Measurements from ENCODE around the gene PRKN.

Gene PRKN

DNA sequence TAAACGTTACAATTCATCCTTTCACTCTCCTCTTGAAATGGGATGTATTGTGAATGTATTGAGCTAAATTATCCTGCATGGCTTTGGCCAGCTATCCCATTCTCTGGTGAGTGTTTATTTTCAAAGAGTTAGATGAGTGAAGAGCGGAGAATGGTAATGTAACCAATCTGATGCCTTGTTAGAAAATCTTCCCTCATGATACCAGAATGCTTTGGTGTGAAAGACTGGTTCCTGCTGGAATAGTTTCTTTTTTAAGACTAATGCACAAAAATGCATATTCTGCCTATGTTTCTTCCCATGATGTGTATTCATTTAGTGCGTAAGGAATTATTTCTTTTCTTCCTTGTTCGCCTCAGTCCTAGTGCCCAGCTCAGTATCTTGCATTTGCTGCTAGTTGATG lies 506.7 kb downstream of the PRKN start:
- no peak for DNase-seq

DNA sequence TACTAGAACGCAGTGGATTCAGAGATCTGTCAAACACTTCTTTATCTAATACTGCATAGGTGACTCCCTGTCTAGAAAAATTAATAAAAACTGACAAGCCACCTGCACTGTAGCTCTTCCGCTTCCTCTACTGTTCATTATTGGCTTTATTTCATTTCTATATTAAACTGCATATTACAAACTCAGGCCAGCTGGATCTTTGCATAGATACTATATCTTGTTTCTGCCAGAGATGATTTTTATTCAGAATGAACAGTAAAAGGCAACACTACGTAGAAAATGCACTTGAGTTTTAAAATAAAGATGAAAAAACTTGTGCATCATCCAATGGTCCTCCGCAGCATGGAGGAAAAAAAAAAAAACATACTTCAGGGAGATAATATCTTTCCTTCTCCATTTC lies 508.3 kb downstream of the PRKN start:
- DNase-seq, result no peak

DNA sequence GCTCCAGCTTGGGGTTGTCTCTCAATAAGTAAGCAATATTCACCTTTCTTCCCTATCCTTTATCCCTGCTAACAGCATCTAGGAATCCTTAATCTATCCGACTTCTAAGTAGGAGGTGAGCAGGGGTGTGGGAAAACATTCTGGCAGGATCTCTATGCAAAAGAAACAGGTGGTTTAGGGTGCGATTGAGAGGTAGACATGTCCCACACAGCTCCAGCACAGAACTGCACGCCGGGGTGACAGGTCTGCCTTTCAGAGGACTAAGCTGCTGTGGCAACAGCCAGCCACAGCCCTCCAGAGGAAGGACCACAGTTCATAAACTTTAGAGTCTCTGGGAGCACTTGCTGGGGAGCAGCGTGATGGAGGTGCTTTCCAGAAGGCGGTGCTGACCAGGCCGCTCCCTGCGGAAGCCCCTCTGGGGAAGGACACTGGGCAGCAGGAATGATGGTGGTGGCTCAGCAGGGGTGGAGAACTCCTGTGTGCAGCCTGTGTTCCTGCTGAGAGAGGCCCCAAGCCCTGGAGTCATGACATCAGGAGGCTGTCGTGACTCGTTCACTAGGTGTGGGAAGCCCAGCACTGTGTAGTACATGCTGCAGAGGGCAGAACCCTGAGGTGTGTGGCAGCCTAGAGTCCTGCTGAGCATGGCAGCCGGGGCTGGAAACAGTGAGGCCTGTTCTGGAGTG lies 509.6 kb downstream of the PRKN start:
- DNase-seq, result no peak

DNA sequence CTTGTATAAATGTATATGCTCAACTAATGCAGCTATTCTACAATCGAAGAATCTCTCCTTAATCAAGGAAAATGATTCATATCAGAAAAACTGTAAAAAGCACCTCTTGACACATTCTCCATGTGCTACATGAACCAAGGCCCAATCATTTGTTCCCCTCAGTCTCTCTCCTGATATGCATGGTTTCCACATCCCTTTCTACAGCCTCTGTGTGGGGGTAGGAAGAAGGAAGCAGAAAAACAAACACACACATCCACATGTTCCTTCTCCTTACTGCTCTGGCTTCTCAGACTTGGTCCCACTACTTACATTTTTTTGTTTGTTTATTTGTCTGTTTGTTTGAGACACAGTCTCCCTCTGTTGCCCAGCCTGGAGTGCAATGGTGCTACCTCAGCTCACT lies 510.5 kb downstream of the PRKN start:
- DNase-seq, result no peak

DNA sequence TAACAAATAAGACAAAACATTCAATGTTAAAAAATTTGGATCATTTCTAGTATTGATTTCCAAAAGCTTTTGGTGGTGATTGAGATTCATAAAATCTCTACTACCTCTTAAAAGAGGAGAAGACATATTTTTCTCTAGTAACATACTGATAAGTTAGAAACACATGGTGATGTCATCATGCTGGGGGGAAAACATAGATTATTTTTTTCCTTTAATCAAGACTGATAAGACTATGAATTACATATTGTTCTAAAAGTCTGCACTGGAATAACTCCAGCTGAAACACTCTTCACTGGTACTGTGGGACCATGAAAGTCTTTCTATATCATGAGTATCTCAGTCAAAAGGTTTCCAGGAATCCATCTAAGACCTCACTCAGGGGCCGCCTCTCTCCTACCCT lies 515.8 kb downstream of the PRKN start:
- DNase-seq, result no peak

DNA sequence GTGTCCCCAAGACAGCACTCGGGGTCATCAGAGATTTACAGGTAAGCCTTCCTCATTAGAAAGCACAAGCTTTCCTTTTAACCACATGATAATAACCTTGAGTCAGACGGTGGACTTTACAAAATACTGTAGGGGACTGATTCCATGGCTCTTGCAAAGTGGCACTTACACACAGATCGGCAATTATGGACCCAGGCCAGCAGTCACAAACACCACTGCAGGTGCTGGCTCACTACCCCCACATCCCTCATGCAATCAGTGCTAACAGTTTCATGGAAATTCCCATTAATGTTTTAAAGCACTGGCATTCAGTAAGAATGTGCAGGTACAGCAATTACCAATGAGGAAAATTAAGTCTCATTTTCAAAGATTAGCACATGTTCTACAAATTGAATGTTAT lies 516.5 kb downstream of the PRKN start:
- DNase-seq, result no peak

DNA sequence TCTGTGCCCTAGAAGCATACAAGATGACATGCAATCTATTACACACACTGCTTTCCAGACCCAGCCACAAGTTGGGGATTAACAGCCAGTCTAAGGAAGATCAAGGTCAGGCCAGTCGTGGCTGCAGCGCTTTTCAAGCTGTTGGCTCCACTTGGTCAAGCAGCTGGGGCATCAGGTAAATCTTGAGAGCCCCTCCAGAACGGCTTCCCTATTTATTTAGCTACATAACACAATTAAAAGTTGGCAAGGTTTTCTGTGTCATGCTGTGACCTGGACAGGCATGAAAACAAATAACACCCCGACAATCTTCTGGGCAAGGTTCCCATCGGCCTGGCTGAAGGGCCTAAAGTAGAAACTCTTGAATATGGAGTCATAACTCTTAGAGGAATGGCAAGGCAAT lies 524.3 kb downstream of the PRKN start:
- no peak for DNase-seq

DNA sequence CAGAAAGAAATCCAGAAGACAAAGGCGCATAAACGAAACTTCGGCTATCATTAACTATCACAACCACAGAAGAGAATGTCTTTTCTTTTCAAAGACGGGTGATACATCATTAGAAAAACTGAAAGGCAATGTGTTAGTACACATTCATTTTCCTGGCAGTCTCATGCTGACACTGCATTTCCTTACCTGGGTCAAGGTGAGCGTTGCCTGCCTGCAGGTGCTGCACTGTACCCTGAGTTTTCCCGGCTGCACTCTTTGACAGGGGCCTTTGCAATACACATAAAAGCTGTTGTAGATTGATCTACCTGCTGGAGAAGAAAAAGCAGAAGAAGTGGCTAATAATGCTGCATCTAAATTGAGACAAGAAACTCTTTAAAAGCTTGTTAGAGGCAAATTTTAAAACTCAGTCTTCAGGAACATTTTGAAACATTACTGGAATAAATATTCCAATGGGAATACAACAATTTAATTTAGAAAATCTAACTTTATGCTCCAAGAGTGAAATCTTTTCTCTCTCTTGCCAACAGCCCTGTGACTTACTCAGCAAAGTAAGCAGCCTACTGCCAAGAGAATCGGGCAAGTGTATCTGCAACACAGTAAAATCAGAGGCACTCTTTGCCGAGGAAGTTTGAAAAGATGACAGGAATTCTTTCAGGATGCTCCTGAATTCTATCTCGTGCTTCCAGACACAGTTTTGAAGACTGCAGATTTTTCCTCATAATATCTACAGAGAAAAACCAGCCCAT lies 526.4 kb downstream of the PRKN start:
- no peak for DNase-seq

DNA sequence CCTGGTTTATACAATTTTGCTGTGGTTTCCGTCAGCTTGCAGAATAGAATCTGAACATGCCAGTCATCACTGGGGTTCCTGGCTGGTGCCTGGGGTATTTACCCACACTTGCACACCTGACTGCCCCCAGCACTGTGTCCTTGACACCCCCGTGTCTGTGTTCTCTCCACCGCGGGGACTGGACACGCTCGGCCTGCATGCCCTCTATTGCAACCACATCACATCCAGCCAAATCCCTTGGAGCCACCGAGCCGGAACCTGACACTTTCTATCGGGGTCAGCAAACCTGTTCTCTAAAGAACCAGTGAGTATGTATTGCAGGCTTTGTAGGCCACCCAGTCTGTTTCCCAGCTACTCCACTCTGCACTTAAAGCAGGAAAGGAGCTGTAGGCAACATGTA lies 527.5 kb downstream of the PRKN start:
- DNase-seq, result no peak

DNA sequence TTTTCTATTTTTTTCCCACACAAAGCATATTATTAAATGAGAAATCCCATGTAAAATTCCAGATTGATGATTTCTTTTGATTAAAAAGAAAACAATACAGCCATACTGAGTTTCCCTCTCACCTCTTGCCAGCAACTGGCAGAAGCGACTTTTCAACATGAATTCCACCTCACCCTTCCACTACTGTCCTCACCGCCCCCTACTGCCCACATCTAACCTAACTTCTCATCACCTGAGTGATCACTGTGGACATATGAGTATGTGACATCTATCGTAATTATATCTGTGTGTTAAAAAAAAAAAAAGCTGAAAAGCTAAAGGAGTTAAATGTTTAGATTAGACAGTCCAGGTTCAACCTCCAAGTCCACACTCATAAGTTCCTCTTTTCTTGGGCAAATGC lies 528.6 kb downstream of the PRKN start:
- DNase-seq, result no peak

DNA sequence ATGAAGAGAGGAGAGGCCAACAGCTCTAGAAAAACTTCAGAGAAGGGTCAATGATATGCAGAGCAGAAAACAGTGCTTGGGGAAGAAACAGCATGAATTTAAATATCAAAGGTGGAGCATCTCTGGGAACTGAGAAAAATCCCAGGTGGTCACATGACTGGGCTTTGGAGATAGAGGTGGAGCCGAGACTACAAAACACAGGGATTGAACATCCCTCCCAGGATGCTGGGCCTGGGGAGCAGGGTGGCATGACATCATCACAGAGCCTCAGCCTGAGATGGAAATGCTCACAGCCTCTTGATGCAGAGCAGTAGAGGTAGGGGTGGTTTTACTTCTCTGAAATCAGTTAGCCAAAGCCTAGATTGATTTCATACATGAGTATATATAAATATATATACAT lies 529.5 kb downstream of the PRKN start:
- DNase-seq, result no peak

DNA sequence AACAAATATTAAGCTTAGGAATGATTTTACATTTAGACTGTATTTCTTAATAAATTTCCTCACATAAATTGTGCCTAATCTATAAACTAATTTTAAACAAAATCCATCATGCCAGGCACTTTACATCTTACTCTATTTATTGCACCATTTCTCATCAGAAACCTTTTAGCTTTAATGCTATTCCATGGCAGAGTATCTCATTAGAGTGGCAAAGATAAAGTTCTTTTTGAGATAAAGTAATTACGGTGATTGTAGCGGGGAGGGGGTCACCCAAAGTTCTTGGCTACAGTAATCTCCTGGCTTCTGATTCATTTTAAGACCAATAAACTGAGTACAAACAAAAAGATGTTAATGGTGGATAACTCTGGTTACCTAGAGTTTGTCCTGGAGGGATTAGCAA lies 532.1 kb downstream of the PRKN start:
- no peak for DNase-seq

DNA sequence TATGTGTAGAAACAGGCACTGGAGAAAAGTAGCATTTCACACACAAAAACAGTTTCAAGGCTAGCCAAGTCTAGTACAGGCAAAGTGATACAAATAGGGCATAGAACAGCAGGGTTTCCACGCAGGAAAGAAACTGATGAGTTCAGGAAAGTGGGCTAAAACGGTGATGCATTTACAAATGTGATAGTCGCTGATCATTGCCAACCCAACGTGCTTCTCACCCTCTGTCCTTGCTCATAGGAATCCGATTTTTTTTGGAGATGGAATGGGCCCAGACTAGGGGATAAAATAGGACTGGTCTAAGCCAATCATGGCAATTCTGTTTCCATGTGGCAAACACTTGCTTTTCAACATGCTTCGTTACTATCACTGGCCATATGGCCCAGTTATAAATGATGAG lies 536.6 kb downstream of the PRKN start:
- no peak for DNase-seq

DNA sequence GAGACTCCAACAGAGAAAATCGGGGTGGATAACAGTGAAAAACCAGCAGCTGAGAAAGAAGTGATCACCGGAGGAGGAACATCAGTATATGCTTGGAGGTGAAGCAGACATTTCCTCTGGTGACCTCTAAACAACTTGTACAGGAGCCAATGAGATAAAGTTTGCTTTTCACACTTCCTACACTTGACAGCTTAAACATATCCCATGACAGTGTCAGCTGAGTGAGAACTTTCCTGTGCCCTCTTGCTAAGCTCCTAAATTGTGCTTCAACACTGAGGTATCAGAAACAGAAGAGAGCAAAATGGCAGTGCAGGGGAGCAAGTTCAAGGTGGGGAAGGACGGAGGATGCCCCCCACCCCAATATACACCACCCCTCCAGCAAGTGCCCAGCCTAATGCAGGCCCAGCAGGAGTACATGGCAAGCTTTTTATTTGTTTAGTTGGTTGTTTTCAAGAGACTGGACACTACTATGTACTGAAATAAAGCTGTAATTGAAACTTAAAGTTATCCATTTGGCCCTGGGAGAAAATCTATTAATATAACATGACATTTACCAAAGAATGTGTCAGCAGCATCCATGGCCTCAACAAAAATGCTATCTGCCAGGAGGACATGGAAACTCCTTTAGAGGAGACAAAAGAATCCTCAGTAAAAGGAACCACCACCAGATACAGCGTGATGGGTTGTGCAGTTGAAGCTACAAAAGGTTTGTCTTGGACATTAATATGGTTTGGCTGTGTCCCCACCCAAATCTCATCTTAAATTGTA lies 540.2 kb downstream of the PRKN start:
- DNase-seq, result no peak

DNA sequence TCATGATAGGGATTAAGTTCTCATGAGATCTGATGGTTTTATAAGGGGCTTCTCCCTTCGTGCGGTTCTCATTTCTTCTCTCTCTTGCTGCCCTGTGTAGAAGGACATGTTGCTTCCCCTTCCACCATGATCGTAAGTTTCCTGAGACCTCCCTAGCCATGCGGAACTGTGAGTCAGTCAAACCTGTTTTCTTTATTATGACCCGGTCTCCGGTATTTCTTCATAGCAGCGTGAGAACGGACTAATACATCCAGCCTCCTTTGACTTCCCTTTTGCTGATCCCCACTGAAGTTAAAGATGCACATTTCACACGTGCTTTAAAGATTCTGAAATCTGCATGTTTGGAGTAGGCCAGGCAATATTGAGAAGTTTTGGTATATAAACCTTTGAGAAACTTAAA lies 543.1 kb downstream of the PRKN start:
- no peak for DNase-seq

DNA sequence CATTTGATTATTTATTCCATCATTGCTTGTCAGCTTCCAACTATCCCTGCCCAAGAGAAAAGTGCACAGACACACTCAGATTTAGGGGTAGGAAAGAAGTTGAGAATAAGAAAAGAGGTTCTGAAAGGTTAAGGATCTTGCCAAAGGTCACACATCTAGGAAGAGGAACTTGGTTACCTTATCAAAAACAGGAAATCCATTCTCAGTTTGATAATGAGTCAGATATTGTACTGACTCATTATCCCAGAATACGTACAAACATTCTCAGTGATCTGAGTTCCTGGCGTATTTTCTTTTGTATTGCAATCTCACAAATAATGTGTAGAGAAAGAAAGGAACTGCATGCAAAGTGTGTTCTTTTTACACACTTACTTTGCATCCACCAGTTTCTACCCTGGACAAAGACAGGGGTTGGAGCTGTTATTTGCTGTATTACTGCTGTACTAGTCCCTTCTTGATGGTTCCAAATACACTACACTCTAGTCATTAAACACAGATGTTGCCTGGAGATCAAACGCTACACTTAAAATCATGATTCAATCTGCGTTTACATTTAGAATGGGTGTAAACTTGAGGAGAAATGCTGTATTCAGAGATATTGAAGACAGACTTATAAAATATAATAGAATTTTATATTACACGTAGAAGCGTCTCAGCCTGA lies 545.7 kb downstream of the PRKN start:
- no peak for DNase-seq

DNA sequence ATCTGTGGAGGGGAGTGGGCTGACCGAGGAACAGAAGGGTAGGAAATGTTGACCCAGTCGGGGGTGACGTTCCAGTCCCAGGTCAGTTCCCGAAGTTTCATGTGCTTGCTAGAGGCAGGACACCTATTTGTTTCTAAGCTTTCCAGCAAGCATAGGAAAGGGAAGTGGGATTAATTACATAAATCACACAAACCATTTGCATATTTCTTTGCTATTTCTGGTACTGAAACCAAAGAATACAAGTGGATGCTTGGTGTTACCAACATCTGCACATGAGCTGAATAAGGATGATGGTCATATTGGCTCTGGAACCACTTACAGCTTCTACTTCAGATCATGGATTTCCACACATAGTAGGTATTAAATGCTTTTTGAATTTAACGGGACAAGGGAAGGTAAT lies 546.5 kb downstream of the PRKN start:
- DNase-seq, result no peak

DNA sequence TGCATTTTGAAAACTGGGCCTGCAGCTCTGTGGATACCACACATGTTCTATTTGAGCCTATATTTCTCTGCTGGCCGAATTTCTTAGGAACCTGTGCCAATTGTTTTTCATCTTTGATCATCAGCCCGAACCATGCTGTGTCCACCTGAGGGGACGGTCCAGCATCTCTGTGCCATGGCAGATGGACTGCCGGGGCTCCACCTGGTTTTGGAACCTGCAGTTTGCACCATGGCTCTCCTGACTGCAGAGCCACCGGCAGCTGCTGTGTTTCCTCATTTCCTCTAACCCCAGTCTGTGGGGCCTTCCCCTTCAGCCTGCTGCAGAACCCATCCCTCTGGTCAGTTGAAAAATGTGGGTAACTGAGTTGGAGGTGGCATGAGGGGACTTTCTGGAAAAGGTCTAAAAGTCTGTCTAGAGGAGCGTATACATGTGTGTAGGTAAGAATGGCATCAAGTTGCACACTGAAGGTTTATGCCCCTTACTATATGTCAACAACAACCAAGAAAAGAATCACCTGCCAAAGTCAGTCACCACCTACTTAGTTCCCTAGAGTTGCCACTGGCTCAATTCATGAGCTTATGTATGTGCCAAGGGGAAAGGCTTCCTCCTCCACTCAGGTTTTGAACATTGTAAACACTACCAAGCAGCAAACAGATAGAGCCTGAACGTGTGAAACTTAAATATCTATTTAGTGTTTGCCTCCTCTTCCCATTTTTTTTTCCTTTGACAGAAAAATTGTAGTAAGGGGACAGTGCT lies 548.2 kb downstream of the PRKN start:
- no peak for DNase-seq

DNA sequence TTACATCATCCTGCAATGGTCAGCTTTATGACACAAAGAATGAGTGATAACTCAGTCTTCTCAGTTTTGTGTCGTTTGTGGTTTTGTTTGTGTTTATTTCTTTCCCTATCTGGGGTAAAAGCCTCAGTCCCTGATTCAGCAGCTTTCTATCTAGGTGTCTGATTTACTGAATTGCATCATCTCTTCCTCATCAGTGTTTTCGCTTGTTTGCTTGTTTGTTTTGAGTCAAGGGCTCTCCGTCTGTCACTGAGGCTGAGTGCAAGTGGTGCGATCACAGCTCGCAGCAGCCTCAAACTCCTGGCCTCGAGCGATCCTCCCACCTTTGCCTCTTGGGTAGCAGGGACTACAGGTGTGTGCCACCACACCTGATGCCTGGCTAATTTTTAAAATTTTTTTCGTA lies 548.9 kb downstream of the PRKN start:
- no peak for DNase-seq

DNA sequence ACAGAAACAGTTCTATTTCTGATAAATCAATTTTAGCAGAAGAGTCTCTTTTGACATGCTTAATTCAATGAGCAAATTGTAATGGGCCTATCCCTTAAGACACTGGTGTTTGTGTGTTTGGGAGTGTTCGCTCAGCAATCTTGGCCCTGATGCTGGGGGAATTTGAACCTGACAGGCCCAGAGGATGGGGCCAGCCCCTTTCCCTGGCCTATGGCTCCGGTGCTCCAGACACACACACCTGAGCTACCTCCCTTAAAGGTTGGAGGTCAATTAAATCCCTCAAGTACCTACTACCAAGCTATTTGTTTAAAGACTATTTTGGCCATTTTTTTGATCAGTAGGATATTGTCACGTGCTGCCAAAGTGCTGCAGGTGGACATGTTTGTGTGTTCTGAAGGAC lies 549.3 kb downstream of the PRKN start:
- DNase-seq, result no peak

DNA sequence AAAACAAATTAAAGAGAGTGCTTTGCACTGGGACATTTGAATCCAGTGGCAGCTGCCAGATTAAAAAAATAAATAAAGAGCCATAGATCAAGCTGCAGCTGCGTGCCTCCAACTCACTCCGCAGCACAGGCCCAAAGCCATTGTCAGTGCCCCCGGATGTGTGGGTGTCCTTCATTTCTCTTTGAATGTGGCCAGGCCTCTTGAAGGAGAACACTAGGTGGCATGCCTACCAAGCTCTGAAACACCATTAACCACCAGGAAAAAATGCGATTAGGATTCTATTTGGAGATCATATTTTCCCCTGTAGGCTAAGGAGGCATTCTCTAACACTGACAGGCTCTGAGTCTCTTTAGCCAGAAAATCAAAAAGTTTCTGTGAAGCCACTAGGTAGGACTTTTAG lies 549.8 kb downstream of the PRKN start:
- no peak for DNase-seq

DNA sequence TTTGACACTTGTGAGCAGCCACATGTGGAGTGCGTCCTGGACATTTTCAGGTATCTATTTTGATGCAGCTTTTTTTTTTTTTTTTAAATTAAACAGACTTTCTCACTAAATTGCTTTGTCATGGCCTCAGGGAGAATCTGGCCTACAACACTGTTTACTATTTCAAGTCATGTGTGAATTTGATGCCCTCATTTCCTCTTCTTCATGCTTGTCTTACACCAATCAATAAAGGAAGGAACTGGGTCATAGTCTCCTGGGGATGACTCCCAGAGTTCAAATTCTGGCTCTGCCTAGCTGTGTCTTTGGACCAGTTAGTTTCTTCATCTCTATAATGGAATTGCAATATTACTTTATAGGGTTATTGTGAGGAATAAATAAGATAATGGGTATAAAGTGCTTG lies 554.1 kb downstream of the PRKN start:
- DNase-seq, result no peak

DNA sequence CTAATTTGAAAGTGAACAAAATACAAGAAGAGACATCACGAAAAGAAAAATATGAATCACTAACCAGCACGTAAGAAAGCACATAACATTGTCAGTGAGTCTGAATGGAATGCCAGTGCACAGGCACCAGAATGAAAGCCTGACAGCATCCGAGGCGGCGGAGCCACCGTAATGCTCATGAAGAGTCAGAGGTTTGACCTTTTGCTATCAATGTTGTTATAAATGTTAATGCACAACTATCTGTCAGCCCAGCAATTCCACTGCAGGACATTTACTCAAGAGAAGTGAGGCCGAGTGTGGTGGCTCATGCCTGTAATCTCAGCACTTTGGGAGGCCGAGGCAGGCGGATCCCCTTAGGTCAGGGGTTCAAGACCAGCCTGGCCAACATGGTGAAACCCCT lies 562.1 kb downstream of the PRKN start:
- DNase-seq, result no peak
